Tibial artery (tissue), 4 donors: ENCODE results near the gene MRGPRF.

Experiments used
- DNase-seq, 2 donors: peaks; one replicate each; pipeline ENCODE4 v3.0.0-alpha.2; 2019
- H3K27ac ChIP-seq, 2 donors: fragments of 200-600 bp; sonication (generic) in 1 of 2; 1 replicate in 1 of 2; 2 replicates in 1 of 2; pipeline ENCODE4 v1.5.1; 2018 to 2019; ENCODE audit warnings: mild to moderate bottlenecking in 1 of 2
- H3K27me3 ChIP-seq, 2 donors: fragments of 200-600 bp; sonication (generic) in 1 of 2; one replicate each; pipeline versions ENCODE4 v1.5.1 to v1.6.0; 2016 to 2019
- H3K36me3 ChIP-seq, 3 donors: fragments of 200-600 bp; sonication (generic) in 2 of 3; one replicate each; pipeline ENCODE4 v1.5.1; 2016 to 2019; ENCODE audit warnings: mild to moderate bottlenecking in 2 of 3
- H3K4me1 ChIP-seq, 4 donors: fragments of 200-600 bp; sonication (generic) in 2 of 4; 1 replicate in 3 of 4; 2 replicates in 1 of 4; pipeline ENCODE4 v1.5.1; 2016 to 2019
- H3K4me3 ChIP-seq, 2 donors: fragments of 200-600 bp; sonication (generic) in 1 of 2; 1 replicate in 1 of 2; 2 replicates in 1 of 2; pipeline ENCODE4 v1.5.1; 2018 to 2019; ENCODE audit warnings: mild to moderate bottlenecking in 2 of 2
- H3K9me3 ChIP-seq, 3 donors: fragments of 200-600 bp; sonication (generic) in 1 of 3; one replicate each; pipeline ENCODE4 v1.5.1; 2016 to 2019
- CTCF ChIP-seq, 2 experiments: fragments of 200-600 bp in 1 of 2; fragments of 450-650 bp in 1 of 2; IDR thresholded peaks; one replicate each; pipeline ENCODE4 v1.5.1; 2017 to 2019; ENCODE audit warnings: antibody characterized with exemption in 2 of 2, mild to moderate bottlenecking in 1 of 2, moderate library complexity in 1 of 2
- intact Hi-C: fragments of 100-400 bp; cut with DNase I; formaldehyde crosslinking; loops from one replicate; pipeline ENCODE4 v1.15.0; 2023; ENCODE audit warnings: low total_unique reads

MRGPRF gene

GRCh38 chr11:69035946-69036340 lies 22.9 kb upstream of the MRGPRF start:
- Histone ChIP-seq H3K36me3 (no peaks in the 10 kb centered on the region), H3K4me3 (no peak overlapping the region), H3K9me3 (no peaks in the 10 kb centered on the region), H3K4me1 (peaks cover 0 to 36% (median 13%) of the 10 kb centered on the region in 4 donors), H3K27me3 (peaks cover 0 to 2% of the 10 kb centered on the region in 2 donors), H3K27ac (peak overlapping the region; percentile 75 to 82)
- DNase-seq = peak; percentile 68 to 89
- TF ChIP-seq CTCF (IDR thresholded peaks at IDR 0.05) = no peak
- intact Hi-C loops = no loop called here

- Histone ChIP-seq H3K9me3 (no peaks in the 10 kb centered on the region), H3K27me3 (peaks cover 0 to 2% of the 10 kb centered on the region in 2 donors), H3K4me3 (no peak overlapping the region), H3K27ac (peak overlapping the region; percentile 75 to 82), H3K36me3 (no peaks in the 10 kb centered on the region), H3K4me1 (peaks cover 0 to 36% (median 13%) of the 10 kb centered on the region in 4 donors)
- intact Hi-C loops = no loop called here
- peak; percentile 56 to 81 for DNase-seq
- no peak for TF ChIP-seq CTCF (IDR thresholded peaks at IDR 0.05)
These were observed 22.3 kb upstream of the MRGPRF start for GRCh38 chr11:69035150-69035945.

- no peak overlapping the region for H3K4me3 ChIP-seq
- no peak for DNase-seq
- H3K27ac ChIP-seq = peak overlapping the region; percentile 75 to 82
- peaks cover 0 to 2% of the 10 kb centered on the region in 2 donors for H3K27me3 ChIP-seq
- peaks cover 0 to 36% (median 13%) of the 10 kb centered on the region in 4 donors for H3K4me1 ChIP-seq
- TF ChIP-seq CTCF (IDR thresholded peaks at IDR 0.05) = no peak
- H3K9me3 ChIP-seq = no peaks in the 10 kb centered on the region
- H3K36me3 ChIP-seq = no peaks in the 10 kb centered on the region
- intact Hi-C loops = no loop called here
These were observed 21.2 kb upstream of the MRGPRF start for GRCh38 chr11:69034123-69034867.

GRCh38 chr11:69033431-69033830 lies 20.4 kb upstream of the MRGPRF start:
- no peak for TF ChIP-seq CTCF (IDR thresholded peaks at IDR 0.05)
- no peaks in the 10 kb centered on the region for H3K9me3 ChIP-seq
- peak overlapping the region; percentile 75 to 82 for H3K27ac ChIP-seq
- no peaks in the 10 kb centered on the region for H3K36me3 ChIP-seq
- no peak for DNase-seq
- no peak overlapping the region for H3K4me3 ChIP-seq
- intact Hi-C loops = no loop called here
- H3K27me3 ChIP-seq = peaks cover 0 to 2% of the 10 kb centered on the region in 2 donors
- peaks cover 0 to 36% (median 13%) of the 10 kb centered on the region in 4 donors for H3K4me1 ChIP-seq

- H3K4me3 ChIP-seq = no peak overlapping the region
- peaks cover 0 to 36% (median 13%) of the 10 kb centered on the region in 4 donors for H3K4me1 ChIP-seq
- H3K9me3 ChIP-seq = no peaks in the 10 kb centered on the region
- intact Hi-C loops = no loop called here
- H3K36me3 ChIP-seq = no peaks in the 10 kb centered on the region
- no peak for DNase-seq
- H3K27me3 ChIP-seq = peaks cover 0 to 2% of the 10 kb centered on the region in 2 donors
- TF ChIP-seq CTCF (IDR thresholded peaks at IDR 0.05) = no peak
- H3K27ac ChIP-seq = no peak overlapping the region
These were observed 19.8 kb upstream of the MRGPRF start for GRCh38 chr11:69032833-69033232.
